GM23338 (cell line): Measurements from ENCODE around the gene KBTBD8. TPM values are rescaled to one million over a fixed set of nuclear protein-coding genes. Genes with fewer than 3 reads are reported as not detected.

Source experiments
- ATAC-seq: fragments of 200-7000 bp; cut with Tn5 transposase; 3 replicates; pipeline ENCODE4 v1.9.1; 2020
- DNase-seq: peaks from one replicate; pipeline ENCODE4 v3.0.0-alpha.2; 2015; ENCODE audit warnings: low spot score
- H2AFZ ChIP-seq: fragments of 200-600 bp; sonication (generic); 2 replicates; pipeline ENCODE4 v1.8.0; 2016; ENCODE audit warnings: antibody characterized with exemption, mild to moderate bottlenecking, moderate library complexity
- H3F3A ChIP-seq: fragments of 200-600 bp; sonication (generic); replicated peaks from 2 replicates; pipeline ENCODE4 v1.8.0; 2017; ENCODE audit warnings: antibody characterized with exemption, mixed run types, low read depth
- H3K27ac ChIP-seq: fragments of 200-600 bp; sonication (generic); 2 replicates; pipeline ENCODE4 v1.6.1; 2016; ENCODE audit warnings: low read depth
- H3K27me3 ChIP-seq: fragments of 200-600 bp; sonication (generic); 2 replicates; pipeline ENCODE4 v1.8.0; 2016; ENCODE audit warnings: mild to moderate bottlenecking, mixed run types, moderate library complexity; ENCODE audit not compliant: insufficient read depth
- H3K36me3 ChIP-seq: fragments of 200-600 bp; sonication (generic); 2 replicates; pipeline ENCODE4 v1.8.0; 2016; ENCODE audit warnings: mild to moderate bottlenecking; ENCODE audit not compliant: insufficient read depth
- H3K4me1 ChIP-seq: fragments of 200-600 bp; sonication (generic); 2 replicates; pipeline ENCODE4 v1.8.0; 2016; ENCODE audit warnings: mild to moderate bottlenecking, moderate library complexity; ENCODE audit not compliant: insufficient read depth
- H3K4me2 ChIP-seq: fragments of 200-600 bp; sonication (generic); 2 replicates; pipeline ENCODE4 v1.7.1; 2017; ENCODE audit warnings: mixed run types
- H3K4me3 ChIP-seq: fragments of 200-600 bp; sonication (generic); 2 replicates; pipeline ENCODE4 v1.6.1; 2016; ENCODE audit warnings: mixed run types
- H3K79me2 ChIP-seq: fragments of 200-600 bp; sonication (generic); replicated peaks from 2 replicates; pipeline ENCODE4 v1.8.0; 2017; ENCODE audit warnings: mild to moderate bottlenecking; ENCODE audit not compliant: insufficient read depth
- H3K9me2 ChIP-seq: fragments of 200-600 bp; sonication (generic); 2 replicates; pipeline ENCODE4 v1.8.0; 2017; ENCODE audit not compliant: insufficient read depth
- H4K20me1 ChIP-seq: fragments of 200-600 bp; sonication (generic); replicated peaks from 2 replicates; pipeline ENCODE4 v1.8.0; 2017; ENCODE audit warnings: mild to moderate bottlenecking; ENCODE audit not compliant: insufficient read depth
- H3K27ac Mint-ChIP-seq: 2 replicates; pipeline ENCODE4 v1.8.0; 2020; ENCODE audit warnings: inconsistent platforms, mild to moderate bottlenecking, moderate library complexity, mixed read lengths
- H3K27me3 Mint-ChIP-seq: 3 replicates; pipeline ENCODE4 v1.8.0; 2022; ENCODE audit warnings: low read depth, mild to moderate bottlenecking, moderate library complexity, mixed read lengths, inconsistent platforms; ENCODE audit not compliant: insufficient read depth, poor library complexity
- H3K36me3 Mint-ChIP-seq: 3 replicates; pipeline ENCODE4 v1.8.0; 2021; ENCODE audit warnings: low read depth, mild to moderate bottlenecking, inconsistent platforms, moderate library complexity, mixed read lengths
- H3K4me1 Mint-ChIP-seq: 3 replicates; pipeline ENCODE4 v1.8.0; 2020; ENCODE audit warnings: mild to moderate bottlenecking, inconsistent platforms, mixed read lengths
- H3K4me3 Mint-ChIP-seq: 3 replicates; pipeline ENCODE4 v1.8.0; 2021; ENCODE audit warnings: moderate library complexity, mild to moderate bottlenecking, inconsistent platforms, mixed read lengths
- H3K9me3 Mint-ChIP-seq: 3 replicates; pipeline ENCODE4 v1.8.0; 2020; ENCODE audit warnings: moderate library complexity, mild to moderate bottlenecking, inconsistent platforms, mixed read lengths
- CREB1 ChIP-seq: fragments of 250-450 bp; sonication (Bioruptor Pico); IDR thresholded peaks from 2 replicates; pipeline ENCODE4 v1.5.0; 2020; ENCODE audit warnings: low read depth, mild to moderate bottlenecking, moderate library complexity
- ETS1 ChIP-seq: IDR thresholded peaks from 2 replicates; pipeline ENCODE4 v1.6.1; 2016; ENCODE audit warnings: antibody characterized with exemption
- EZH2 ChIP-seq: fragments of 200-600 bp; sonication (generic); IDR thresholded peaks from one replicate; pipeline ENCODE4 v1.8.0; 2017; ENCODE audit warnings: antibody characterized with exemption, mild to moderate bottlenecking, low read depth; ENCODE audit not compliant: unreplicated experiment
- EZH2phosphoT487 ChIP-seq: fragments of 200-600 bp; sonication (generic); IDR thresholded peaks from one replicate; pipeline ENCODE4 v1.8.1; 2018; ENCODE audit warnings: antibody characterized with exemption; ENCODE audit not compliant: unreplicated experiment
- JUNB ChIP-seq: IDR thresholded peaks from one replicate; pipeline ENCODE4 v1.6.1; 2016; ENCODE audit warnings: antibody characterized with exemption; ENCODE audit not compliant: unreplicated experiment
- NANOG ChIP-seq: IDR thresholded peaks from 2 replicates; pipeline ENCODE4 v1.6.1; 2016; ENCODE audit warnings: antibody characterized with exemption, borderline replicate concordance
- POLR2AphosphoS5 ChIP-seq: IDR thresholded peaks from 2 replicates; pipeline ENCODE4 v1.6.1; 2016; ENCODE audit warnings: antibody characterized with exemption, low read depth
- REST ChIP-seq: IDR thresholded peaks from one replicate; pipeline ENCODE4 v1.6.1; 2018; ENCODE audit warnings: antibody characterized with exemption; ENCODE audit not compliant: unreplicated experiment
- STAT1 ChIP-seq: IDR thresholded peaks from one replicate; pipeline ENCODE4 v1.6.1; 2016; ENCODE audit warnings: antibody characterized with exemption; ENCODE audit not compliant: unreplicated experiment
- ZNF114 ChIP-seq: fragments of 250-450 bp; sonication (Bioruptor Pico); IDR thresholded peaks from 2 replicates; pipeline ENCODE4 v1.5.0; 2020; ENCODE audit warnings: mild to moderate bottlenecking, moderate library complexity
- ZNF331 ChIP-seq: fragments of 250-450 bp; sonication (Bioruptor Pico); IDR thresholded peaks from 2 replicates; pipeline ENCODE4 v1.5.0; 2020; ENCODE audit warnings: low read depth, mild to moderate bottlenecking, moderate library complexity
- polyA plus RNA-seq: library from polyadenylated mRNA; unstranded; fragments of >200 nt; fragmentation: Nextera tagmentation; extraction: Ambion mirVana; gene quantifications from 2 replicates; pipeline ENCODE4 v1.2.1, GENCODE V29; 2016
- total RNA-seq: library from RNA; depleted of rRNA; stranded (reverse); fragments of >200 nt; shearing (Covaris generic); gene quantifications from 2 replicates; pipeline ENCODE4 v1.2.3, GENCODE V29; 2014
- TF ChIP-seq, protein P1 (sequence below), 2 experiments: fragments of 200-600 bp in 1 of 2; sonication (generic) in 1 of 2; conservative IDR thresholded peaks; 2 replicates each; pipeline versions ENCODE4 v1.5.1 to v1.6.1; 2016 to 2017; ENCODE audit warnings: antibody characterized with exemption in 2 of 2, low read depth in 2 of 2, mild to moderate bottlenecking in 2 of 2, moderate library complexity in 1 of 2
- TF ChIP-seq, protein P2 (sequence below): fragments of 250-450 bp; sonication (Bioruptor Pico); IDR thresholded peaks from 2 replicates; pipeline ENCODE4 v1.5.0; 2020; ENCODE audit warnings: mild to moderate bottlenecking, moderate library complexity

Gene KBTBD8
- total and polyA plus RNA-seq, 2 experiments from 2014 or later: 3.5 to 19.9 TPM

GRCh38 chr3:67048715-67049074, 50.6 kb downstream of the KBTBD8 start:
- no peaks in the 10 kb centered on the region for H3K27me3 ChIP-seq
- H3K9me3 Mint-ChIP-seq: no peaks in the 10 kb centered on the region; the same call in 2 of the 3 replicates
- H3K4me1 ChIP-seq: no peaks in the 10 kb centered on the region
- H3K79me2 ChIP-seq: no peaks in the 10 kb centered on the region
- TF ChIP-seq, protein P1, sequence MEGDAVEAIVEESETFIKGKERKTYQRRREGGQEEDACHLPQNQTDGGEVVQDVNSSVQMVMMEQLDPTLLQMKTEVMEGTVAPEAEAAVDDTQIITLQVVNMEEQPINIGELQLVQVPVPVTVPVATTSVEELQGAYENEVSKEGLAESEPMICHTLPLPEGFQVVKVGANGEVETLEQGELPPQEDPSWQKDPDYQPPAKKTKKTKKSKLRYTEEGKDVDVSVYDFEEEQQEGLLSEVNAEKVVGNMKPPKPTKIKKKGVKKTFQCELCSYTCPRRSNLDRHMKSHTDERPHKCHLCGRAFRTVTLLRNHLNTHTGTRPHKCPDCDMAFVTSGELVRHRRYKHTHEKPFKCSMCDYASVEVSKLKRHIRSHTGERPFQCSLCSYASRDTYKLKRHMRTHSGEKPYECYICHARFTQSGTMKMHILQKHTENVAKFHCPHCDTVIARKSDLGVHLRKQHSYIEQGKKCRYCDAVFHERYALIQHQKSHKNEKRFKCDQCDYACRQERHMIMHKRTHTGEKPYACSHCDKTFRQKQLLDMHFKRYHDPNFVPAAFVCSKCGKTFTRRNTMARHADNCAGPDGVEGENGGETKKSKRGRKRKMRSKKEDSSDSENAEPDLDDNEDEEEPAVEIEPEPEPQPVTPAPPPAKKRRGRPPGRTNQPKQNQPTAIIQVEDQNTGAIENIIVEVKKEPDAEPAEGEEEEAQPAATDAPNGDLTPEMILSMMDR (conservative IDR thresholded peaks at IDR 0.05; ENCODE audit: low read depth in 2 of 2): no peak
- TF ChIP-seq EZH2 (no peak), NANOG (no peak), CREB1 (no peak), POLR2AphosphoS5 (no peak), STAT1 (no peak), JUNB (no peak), ZNF331 (no peak), EZH2phosphoT487 (no peak), ZNF114 (CRISPR knock-in tag) (no peak), ETS1 (no peak), REST (no peak)
- TF ChIP-seq, protein P2, sequence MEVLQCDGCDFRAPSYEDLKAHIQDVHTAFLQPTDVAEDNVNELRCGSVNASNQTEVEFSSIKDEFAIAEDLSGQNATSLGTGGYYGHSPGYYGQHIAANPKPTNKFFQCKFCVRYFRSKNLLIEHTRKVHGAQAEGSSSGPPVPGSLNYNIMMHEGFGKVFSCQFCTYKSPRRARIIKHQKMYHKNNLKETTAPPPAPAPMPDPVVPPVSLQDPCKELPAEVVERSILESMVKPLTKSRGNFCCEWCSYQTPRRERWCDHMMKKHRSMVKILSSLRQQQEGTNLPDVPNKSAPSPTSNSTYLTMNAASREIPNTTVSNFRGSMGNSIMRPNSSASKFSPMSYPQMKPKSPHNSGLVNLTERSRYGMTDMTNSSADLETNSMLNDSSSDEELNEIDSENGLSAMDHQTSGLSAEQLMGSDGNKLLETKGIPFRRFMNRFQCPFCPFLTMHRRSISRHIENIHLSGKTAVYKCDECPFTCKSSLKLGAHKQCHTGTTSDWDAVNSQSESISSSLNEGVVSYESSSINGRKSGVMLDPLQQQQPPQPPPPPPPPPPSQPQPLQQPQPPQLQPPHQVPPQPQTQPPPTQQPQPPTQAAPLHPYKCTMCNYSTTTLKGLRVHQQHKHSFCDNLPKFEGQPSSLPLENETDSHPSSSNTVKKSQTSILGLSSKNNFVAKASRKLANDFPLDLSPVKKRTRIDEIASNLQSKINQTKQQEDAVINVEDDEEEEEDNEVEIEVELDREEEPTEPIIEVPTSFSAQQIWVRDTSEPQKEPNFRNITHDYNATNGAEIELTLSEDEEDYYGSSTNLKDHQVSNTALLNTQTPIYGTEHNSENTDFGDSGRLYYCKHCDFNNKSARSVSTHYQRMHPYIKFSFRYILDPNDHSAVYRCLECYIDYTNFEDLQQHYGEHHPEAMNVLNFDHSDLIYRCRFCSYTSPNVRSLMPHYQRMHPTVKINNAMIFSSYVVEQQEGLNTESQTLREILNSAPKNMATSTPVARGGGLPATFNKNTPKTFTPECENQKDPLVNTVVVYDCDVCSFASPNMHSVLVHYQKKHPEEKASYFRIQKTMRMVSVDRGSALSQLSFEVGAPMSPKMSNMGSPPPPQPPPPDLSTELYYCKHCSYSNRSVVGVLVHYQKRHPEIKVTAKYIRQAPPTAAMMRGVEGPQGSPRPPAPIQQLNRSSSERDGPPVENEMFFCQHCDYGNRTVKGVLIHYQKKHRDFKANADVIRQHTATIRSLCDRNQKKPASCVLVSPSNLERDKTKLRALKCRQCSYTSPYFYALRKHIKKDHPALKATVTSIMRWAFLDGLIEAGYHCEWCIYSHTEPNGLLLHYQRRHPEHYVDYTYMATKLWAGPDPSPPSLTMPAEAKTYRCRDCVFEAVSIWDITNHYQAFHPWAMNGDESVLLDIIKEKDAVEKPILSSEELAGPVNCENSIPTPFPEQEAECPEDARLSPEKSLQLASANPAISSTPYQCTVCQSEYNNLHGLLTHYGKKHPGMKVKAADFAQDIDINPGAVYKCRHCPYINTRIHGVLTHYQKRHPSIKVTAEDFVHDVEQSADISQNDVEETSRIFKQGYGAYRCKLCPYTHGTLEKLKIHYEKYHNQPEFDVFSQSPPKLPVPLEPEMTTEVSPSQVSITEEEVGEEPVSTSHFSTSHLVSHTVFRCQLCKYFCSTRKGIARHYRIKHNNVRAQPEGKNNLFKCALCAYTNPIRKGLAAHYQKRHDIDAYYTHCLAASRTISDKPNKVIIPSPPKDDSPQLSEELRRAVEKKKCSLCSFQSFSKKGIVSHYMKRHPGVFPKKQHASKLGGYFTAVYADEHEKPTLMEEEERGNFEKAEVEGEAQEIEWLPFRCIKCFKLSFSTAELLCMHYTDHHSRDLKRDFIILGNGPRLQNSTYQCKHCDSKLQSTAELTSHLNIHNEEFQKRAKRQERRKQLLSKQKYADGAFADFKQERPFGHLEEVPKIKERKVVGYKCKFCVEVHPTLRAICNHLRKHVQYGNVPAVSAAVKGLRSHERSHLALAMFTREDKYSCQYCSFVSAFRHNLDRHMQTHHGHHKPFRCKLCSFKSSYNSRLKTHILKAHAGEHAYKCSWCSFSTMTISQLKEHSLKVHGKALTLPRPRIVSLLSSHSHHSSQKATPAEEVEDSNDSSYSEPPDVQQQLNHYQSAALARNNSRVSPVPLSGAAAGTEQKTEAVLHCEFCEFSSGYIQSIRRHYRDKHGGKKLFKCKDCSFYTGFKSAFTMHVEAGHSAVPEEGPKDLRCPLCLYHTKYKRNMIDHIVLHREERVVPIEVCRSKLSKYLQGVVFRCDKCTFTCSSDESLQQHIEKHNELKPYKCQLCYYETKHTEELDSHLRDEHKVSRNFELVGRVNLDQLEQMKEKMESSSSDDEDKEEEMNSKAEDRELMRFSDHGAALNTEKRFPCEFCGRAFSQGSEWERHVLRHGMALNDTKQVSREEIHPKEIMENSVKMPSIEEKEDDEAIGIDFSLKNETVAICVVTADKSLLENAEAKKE (CRISPR knock-in tag): no peak
- no peak overlapping the region for H3K27ac Mint-ChIP-seq
- peaks cover 4% of the 10 kb centered on the region for H3K27me3 Mint-ChIP-seq
- no peak overlapping the region for H2AFZ ChIP-seq
- H3K4me1 Mint-ChIP-seq: peaks cover 13% of the 10 kb centered on the region; the same call in 2 of the 3 replicates
- DNase-seq: no peak
- ATAC-seq: no peak
- H3K36me3 Mint-ChIP-seq: no peaks in the 10 kb centered on the region; the same call in 2 of the 3 replicates
- H3K4me3 Mint-ChIP-seq: no peak overlapping the region
- H4K20me1 ChIP-seq: no peaks in the 10 kb centered on the region
- H3K9me2 ChIP-seq: no peaks in the 10 kb centered on the region
- H3K4me2 ChIP-seq: no peak overlapping the region
- H3K27ac ChIP-seq: no peak overlapping the region
- H3F3A ChIP-seq: no peaks in the 10 kb centered on the region
- no peaks in the 10 kb centered on the region for H3K36me3 ChIP-seq
- H3K4me3 ChIP-seq: no peak overlapping the region
